ENCODE results near the gene PROM1. TPM values are rescaled to one million over a fixed set of nuclear protein-coding genes. Genes with fewer than 3 reads are reported as not detected.

Gene PROM1
- total and polyA plus RNA-seq, 9 of the 15 experiments (the other 6 are each of a cell fraction or from before 2014, with no cell fraction given), result 0.05 TPM; not detected in 8

DNA sequence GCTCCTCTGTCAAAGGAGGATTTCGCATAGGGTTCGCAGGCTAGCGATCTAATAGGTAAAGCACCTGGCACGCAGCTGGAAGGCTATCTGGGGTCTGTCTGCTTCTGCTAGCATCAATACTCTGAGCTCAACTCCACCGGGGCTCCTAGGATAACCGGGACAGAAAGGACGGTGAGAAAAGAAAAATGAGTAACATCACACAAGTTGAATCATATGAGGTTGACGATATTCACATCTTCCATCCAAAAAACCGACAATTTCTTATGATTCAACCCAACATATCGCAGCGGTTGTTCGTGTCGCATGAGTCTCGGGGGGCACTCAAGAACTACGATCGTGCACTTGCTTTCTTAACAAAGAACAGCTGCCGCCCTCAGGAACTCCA is 1.8 kb downstream of the PROM1 start:
- Histone ChIP-seq H3K27ac (ENCODE audit: extremely low read depth, low read depth, low read length) (no peak overlapping the region), H4K20me1 (replicated peaks; ENCODE audit: control insufficient read depth, insufficient read depth, low read length) (no peaks in the 10 kb centered on the region), H3K9me1 (ENCODE audit: control insufficient read depth, insufficient read depth, low read length) (no peaks in the 10 kb centered on the region), H3K27me3 (ENCODE audit: control insufficient read depth in 2 of 2, insufficient read depth in 2 of 2, low read length in 2 of 2) (peaks cover 31 to 48% of the 10 kb centered on the region in 2 experiments), H3K79me2 (ENCODE audit: control insufficient read depth, insufficient read depth, low read length) (no peaks in the 10 kb centered on the region), H3K4me3 (no peak overlapping the region), H2AFZ (ENCODE audit: low read depth, low read length) (no peak overlapping the region), H3K9me3 (replicated peaks; ENCODE audit: control insufficient read depth, insufficient read depth, low read depth, low read length) (no peaks in the 10 kb centered on the region), H3K36me3 (ENCODE audit: control insufficient read depth, insufficient read depth, low read length) (no peaks in the 10 kb centered on the region), H3K9ac (ENCODE audit: insufficient read depth in 1 of 2, low read depth in 2 of 2, low read length in 2 of 2) (no peak overlapping the region), H3K4me2 (ENCODE audit: insufficient read depth, low read length) (no peak overlapping the region), H3K4me1 (replicated peaks in 1 of 2; ENCODE audit: control insufficient read depth in 2 of 2, insufficient read depth in 2 of 2, low read length in 2 of 2) (peaks cover 0 to 12% of the 10 kb centered on the region in 2 experiments; a peak in 2 of 5 replicates)
- DNase-seq (ENCODE audit: extremely low read depth in 1 of 4, low spot score in 3 of 4), result no peak
- intact Hi-C loops (cut with micrococcal nuclease), result no loop called here
- POLR2A ChIA-PET, result interaction anchor here (0.7 kb wide), 1 partner anchor 13 kb away, joined by 3 read pairs; no protein-coding TSS in a partner anchor
- in situ Hi-C loops (cut with MboI), result no loop called here
- WGBS (ENCODE audit: insufficient coverage, low coverage, missing lambda C conversion rate), result 8% methylated on average over 17 of the region's 17 CpGs
- no TSS peak for BruUV-seq (replicated peaks)
- no peak for FAIRE-seq
- no peak for ATAC-seq
- CTCF ChIA-PET (ENCODE audit: low intra/inter-chr PET ratio), result no interaction called here
- no peak for TF ChIP-seq ZBTB11 (CRISPR knock-in tag; IDR thresholded peaks at IDR 0.05)
- TF ChIP-seq, protein P1, sequence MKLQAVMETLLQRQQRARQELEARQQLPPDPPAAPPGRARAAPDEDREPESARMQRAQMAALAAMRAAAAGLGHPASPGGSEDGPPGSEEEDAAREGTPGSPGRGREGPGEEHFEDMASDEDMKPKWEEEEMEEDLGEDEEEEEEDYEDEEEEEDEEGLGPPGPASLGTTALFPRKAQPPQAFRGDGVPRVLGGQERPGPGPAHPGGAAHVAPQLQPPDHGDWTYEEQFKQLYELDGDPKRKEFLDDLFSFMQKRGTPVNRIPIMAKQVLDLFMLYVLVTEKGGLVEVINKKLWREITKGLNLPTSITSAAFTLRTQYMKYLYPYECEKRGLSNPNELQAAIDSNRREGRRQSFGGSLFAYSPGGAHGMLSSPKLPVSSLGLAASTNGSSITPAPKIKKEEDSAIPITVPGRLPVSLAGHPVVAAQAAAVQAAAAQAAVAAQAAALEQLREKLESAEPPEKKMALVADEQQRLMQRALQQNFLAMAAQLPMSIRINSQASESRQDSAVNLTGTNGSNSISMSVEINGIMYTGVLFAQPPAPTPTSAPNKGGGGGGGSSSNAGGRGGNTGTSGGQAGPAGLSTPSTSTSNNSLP (IDR thresholded peaks at IDR 0.05; ENCODE audit: borderline replicate concordance, low read depth, low read length), result no peak
- TF ChIP-seq MCM5 (IDR thresholded peaks at IDR 0.05; ENCODE audit: low read depth), result no peak
- no peak for TF ChIP-seq ZNF274 (IDR thresholded peaks at IDR 0.05; ENCODE audit: borderline replicate concordance, low read depth, low read length)
- TF ChIP-seq, protein P2, sequence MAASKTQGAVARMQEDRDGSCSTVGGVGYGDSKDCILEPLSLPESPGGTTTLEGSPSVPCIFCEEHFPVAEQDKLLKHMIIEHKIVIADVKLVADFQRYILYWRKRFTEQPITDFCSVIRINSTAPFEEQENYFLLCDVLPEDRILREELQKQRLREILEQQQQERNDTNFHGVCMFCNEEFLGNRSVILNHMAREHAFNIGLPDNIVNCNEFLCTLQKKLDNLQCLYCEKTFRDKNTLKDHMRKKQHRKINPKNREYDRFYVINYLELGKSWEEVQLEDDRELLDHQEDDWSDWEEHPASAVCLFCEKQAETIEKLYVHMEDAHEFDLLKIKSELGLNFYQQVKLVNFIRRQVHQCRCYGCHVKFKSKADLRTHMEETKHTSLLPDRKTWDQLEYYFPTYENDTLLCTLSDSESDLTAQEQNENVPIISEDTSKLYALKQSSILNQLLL (CRISPR knock-in tag; IDR thresholded peaks at IDR 0.05; ENCODE audit: borderline replicate concordance), result no peak
- TF ChIP-seq MECOM (CRISPR knock-in tag; IDR thresholded peaks at IDR 0.05), result no peak
- TF ChIP-seq MBD1 (CRISPR knock-in tag; IDR thresholded peaks at IDR 0.05), result no peak
- TF ChIP-seq CHCHD3 (CRISPR knock-in tag; IDR thresholded peaks at IDR 0.05), result no peak
- TF ChIP-seq MCM2 (IDR thresholded peaks at IDR 0.05; ENCODE audit: low read depth), result no peak
- TF ChIP-seq MEF2D (tag; conservative IDR thresholded peaks at IDR 0.05; ENCODE audit: low read depth), result no peak
- no peak for TF ChIP-seq ZNF134 (CRISPR knock-in tag; conservative IDR thresholded peaks at IDR 0.05)
- no peak for TF ChIP-seq SP1 (CRISPR knock-in tag; IDR thresholded peaks at IDR 0.05)
- no peak for TF ChIP-seq PHB2 (IDR thresholded peaks at IDR 0.05; ENCODE audit: low read depth)
- TF ChIP-seq SAFB (IDR thresholded peaks at IDR 0.05; ENCODE audit: borderline replicate concordance, low read depth, low read length), result no peak

Data from K562 (cell line).